ENCODE data around the gene PPEF1.
"Not testable (repeated sequence)": the region's sequence is repeated elsewhere in the genome, so short reads cannot be mapped to it uniquely, and the experiment has no call there.

The PPEF1 gene

DNA sequence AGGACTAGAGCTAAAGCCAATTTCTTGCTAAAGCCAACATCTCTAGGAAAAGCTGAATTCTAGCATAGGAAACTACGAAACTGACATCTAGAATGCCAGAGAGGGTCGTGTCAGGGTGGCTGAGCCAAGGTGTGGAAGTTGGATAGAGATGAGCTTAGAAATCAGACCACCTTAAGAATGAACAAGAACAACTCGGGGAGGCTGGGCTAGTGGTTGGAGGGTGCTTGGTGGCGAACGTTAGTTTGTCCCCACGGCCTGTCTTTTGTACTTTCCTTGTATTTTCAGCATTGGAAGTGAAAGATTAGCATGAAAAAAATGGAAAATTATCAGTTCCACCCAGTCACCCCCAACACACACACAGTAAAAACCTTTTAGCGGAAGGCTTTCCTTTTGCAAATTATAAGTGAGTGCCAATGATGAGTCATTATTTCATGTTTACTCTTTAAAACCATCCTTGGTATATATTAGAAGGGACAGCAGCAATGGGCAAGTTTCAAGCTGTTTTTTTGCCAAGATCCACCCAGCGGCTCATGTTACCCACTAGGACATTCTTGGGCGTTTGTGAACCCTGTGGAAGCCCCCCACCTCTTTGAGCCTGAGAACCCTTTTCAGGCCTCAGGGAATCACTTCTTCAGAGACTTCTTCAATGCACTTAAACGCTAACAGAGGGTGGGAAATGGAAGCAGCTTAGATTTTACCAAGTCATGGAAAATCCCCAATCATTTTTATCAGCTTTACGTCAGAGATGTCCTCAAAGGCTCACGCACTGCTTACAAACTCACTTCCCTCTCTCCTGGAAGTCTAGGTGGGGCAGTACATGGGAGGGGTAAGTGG is 4.9 kb upstream of the PPEF1 start:
- DNase-seq, result no peak

DNA sequence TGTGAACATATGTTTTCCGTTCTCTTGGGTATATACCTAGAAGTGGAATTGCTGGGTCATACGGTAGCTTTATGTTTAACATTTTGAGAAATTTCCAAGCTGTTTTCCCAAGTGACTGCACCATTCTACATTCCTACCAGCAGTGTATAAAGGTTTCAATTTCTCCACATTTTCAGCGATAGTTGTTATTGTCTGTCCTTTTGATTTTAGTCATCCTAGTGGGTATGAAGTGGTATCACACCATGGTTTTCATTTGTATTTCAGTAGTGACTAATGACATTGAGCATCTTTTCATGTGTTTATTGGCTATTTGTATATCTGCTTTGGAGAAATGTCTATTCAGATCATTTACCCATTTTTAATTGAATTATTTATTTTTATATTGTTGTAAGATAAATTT is 2.4 kb downstream of the PPEF1 start:
- DNase-seq, result no peak

DNA sequence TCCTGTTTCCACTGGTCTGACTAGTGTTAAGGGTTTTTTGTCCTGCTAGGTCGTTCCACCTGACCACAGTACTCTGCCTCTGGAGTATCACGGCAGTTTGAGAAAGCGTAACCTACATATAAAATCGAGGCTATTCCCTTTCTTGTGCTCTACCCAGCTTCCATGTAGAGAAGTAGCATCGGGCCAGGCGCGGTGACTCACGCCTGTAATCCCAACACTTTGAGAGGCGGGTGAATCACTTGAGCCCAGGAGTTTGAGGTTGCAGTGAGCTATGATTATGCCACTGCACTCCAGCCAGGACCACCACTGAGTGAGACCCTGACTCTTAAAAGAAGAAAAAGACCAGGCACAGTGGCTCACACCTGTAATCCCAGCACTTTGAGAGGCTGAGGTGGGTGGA is 7.5 kb downstream of the PPEF1 start:
- DNase-seq, result no peak

DNA sequence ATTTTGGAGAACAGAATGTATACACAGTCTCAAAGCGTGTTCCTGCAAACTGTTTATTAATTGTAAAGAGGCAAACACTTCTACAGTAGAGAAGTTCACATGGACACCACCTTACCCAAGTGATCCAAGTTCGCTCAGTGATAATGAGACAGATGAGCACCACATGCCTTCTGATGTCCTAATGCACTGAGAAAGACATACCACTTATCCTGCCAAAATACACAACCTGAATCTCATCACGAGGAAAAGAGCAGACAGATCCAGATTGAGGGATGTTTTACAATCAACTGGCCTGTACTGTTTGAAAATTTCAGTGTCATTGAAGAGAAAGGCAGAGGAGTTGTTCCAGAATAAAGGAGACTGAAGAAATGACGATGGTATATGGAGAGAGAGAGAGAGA is 12.4 kb downstream of the PPEF1 start:
- no peak for DNase-seq

DNA sequence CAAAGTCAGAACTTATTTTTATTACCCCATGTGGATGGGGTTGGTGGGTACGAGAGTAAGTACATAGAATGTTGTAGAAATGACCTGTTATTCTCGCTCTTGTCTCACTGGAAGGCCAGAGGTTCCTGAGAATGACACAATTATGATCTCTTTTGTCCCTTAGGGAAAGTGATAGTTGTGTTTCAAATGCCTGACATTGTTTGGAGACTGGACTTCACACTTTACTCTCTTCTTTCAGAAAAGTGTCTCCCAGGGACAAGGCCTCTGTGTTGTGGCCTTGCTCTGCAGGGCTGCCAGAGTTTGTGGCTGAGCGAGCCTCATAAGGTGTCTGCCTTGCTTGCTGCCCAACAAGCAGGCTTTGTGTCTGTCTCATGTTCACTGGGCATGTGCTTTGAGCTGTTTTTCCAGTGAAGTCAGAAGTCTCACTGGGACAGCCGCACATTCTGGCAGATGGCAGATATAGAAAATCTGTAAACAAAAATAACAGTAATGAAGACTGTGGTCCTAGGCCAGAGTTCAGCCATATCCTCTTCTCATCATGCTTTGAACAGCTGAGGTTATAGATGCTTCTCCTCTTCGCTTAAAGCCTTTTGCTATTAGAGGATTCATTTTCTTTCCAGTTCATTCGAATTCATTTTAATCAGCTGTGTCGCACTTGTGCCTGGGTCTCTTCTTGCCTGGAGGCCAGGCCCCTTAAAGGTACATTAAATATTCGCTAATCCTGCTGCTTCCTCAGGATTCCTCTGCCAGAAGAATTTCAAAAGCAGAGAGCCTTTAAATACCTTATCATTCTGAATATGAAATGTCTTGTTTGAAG is 14.4 kb downstream of the PPEF1 start:
- DNase-seq, result no peak

DNA sequence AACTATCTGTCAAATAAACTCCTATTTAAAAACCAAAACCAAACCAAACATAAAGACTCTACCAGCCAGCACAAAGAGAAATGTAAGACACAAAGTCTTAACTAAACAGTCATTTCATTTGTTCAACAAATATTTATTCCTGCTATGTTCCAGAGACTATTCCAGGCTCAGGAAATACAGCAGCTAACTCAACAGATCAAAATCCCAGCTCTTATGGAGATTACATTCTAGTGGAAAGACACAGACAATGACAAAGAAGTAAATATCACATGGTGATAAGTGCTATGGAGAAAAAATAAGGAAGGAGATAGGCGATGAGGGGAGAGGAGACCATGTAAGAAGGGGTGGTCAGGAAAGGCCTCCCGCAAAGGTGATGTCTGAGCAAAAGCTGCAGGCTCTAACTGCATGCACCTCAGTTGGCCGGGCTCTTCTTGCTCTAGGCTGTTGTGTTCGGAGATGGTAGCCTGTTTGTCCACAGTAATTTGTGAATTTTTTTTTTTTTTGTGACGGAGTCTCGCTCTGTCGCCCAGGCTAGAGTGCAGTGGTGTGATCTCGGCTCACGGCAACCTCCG is 15.1 kb downstream of the PPEF1 start:
- no peak for DNase-seq

DNA sequence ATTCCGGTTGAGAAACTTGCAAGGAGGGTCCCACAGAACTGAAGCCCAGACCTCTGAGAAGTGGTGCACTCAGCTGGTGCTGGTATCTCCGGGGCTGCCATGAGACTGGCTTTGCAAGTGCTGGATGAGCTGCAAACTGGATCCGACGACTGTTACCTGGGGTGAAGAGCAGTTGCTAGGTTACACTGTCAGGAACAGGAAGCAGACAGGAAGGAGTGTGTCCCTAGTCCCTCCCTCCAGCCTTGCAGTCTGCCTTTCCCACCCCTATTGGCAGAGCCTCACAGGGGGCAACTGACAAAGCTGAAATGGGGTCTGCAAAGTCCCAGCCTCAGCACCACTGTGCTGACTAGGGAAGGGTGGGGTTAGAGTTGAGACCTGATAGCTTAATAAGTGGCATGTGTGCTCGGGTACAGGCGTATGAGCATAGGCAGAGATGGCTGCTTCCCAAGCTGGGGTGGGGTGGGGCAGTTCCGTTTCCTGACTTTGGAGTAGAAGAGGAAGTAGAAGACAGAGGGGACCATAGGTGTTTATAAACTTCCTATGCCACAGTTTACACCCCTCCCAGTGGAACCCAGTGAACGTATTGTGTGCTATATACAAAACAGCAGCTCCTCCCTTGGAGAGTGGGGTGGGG is 18.0 kb downstream of the PPEF1 start:
- no peak for DNase-seq

DNA sequence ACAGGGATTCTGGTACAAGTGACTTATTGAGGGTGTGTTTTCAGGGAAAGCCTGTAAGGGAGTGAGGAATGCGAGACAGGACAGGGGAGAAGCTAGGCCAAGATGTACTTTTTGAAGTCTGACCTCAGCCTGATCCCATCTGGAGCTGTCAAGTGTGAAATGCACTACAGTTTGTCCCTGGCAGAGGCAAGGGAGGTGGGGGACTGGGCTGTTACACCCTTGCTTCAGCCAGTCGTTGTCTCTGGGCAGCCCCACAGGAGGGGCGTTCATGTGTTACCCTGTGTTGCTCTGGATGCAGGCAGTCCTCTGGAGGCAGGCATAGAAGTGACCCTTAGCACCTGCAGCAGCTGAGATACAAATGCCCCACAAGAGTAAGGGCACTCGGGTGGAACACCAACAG is 25.8 kb downstream of the PPEF1 start:
- DNase-seq, result no peak

DNA sequence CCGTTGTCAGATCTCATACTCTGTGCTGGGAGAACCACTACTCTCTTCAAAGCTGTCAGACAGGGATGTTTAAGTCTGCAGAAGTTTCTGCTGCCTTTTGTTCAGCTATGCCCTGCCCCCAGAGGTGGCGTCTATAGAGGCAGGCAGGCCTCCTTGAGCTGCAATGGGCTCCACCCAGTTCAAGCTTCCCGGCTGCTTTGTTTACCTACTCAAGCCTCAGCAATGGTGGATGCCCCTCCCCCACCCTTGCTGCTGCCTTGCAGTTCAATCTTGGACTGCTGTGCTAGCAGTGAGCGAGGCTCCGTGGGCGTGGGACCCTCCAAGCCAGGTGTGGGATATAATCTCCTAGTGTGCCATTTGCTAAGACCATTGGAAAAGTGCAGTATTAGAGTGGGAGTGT is 32.2 kb downstream of the PPEF1 start:
- DNase-seq, result not testable (repeated sequence)

DNA sequence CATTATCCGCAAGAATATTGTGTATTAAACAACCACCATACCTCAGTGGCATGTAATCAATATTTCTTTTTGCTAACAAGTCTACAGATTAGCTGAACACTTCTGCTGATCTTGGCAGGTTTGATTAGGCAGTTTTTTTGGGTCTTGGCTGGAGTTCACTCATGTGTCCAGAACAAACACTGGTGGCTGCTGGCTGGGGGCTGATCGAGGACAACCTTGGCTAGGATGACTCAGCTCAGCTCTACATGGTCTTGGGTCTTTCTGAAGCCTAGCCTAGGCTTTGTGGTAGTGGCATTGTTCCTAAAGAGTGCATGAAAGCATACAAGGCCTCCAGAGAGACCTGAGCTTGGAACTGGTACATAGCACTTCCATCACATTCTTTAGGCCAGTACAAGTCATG is 41.1 kb downstream of the PPEF1 start:
- no peak for DNase-seq

DNA sequence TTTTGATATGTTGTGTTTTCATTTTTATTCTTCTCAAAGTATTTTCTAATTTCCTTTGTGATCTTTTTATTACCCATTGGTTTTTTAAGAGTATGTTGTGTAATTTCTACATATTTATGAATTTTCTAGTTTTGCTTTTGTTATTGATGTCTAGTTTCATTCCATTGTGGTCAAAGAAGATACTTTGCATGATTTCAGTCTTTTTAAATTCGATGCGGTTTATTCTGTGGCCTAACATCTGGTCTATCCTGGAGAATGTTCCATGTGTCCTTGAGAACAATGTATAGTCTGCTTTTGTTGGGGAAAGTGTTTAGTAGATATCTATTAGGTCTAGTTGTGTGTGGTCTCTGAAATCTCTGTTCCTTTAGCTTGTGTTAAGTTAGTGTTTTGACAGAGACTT is 46.2 kb downstream of the PPEF1 start:
- DNase-seq, result no peak

DNA sequence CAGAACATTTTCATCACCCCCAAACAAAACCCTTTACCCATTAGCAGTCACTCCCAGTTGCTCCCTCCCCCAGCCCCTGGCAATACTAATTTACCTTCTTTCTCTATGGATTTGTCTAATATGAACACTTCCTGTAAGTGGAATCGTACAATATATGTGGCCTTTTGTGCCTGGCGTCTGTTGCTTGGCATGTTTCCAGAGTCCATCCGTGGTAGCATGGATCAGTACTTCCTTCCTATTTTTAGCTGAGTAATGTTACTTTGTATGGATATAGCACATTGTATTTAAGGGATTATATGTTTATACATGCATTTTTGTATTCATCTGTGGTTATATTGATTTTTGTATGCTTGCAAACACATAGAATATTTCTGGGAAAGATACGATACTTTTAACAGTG is 48.2 kb downstream of the PPEF1 start:
- no peak for DNase-seq

DNA sequence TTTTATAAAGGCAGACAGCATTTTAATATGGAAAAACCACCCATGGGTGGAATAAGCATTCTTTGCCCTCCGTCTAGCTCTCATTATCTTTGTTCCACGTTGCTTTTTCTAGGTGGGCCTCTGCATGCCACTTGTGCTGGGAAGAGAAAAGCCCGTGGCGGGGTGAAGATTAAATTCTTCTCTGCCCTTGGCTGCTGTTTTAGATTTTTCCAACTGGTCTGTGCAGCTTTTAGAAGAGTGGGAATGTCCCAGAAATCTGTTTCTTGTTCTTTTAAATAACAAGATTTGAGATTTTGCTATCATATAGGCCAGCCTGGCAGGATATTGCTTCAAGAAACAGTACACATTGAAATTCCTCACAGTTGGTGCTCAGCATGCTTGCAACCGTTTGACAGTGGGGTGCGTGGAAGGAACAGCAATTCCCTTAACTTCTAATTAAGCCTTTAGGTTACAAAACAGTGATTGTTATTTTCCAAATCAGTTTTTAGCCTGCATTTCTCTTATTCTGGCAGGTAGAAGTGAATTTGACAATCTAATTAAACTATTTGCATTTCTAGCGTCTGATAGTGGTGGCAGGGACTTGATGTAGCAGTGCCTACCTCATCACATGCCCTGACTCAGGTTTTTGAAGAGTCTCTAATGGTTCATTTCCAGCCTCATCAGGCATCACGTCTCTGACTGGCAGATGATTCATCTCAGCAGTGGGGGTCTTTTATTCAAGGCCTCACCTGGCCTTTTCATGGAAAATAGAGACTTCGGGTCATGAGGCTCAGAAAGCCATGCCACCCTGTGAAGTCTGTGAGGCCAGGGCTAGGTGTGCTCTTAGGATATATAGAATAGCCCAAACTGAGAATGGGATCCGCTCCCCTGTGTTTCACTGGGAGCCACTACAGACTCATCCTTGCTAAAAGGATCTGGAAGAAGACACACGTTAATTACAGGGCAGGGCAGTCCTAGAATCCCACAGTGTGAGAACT is 50.8 kb downstream of the PPEF1 start:
- DNase-seq, result no peak

DNA sequence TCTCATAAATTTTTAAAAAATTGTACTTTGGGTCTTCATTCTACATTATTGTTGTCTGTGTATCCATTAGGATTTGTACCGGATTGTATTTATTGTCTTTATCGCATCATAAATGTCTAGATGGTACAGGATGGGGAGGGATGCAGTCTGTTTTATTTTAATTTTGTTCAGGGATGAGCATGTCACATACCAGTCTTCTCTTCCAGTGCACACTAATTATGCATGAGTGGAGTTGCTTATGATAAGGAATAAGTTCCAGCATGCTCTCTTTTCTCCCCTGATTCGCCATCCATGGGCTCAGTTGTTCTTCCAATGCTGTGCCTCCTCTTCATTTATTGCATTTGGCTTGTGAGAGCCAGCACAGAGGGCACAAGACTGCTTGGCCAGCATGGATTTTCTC is 54.3 kb downstream of the PPEF1 start:
- no peak for DNase-seq

DNA sequence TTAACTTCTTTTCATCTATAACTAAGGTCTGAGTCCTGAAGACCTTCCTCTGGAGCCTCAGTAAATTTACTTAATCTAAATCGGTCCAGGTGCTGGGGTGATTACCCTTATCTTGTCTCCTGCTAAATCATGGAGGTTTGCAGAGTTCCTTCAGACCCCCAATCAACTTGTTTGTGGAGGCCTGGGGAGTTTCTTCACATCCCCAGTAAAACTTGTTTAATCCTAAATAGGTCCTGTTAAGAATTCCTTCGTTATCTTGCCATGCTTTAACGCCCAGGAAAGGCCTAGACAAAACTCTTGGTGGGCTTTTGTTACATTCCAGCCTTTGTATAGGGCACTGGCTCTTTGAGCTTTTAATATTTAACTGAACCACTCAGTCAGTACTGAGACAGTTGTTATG is 55.7 kb downstream of the PPEF1 start:
- not testable (repeated sequence) for DNase-seq

DNA sequence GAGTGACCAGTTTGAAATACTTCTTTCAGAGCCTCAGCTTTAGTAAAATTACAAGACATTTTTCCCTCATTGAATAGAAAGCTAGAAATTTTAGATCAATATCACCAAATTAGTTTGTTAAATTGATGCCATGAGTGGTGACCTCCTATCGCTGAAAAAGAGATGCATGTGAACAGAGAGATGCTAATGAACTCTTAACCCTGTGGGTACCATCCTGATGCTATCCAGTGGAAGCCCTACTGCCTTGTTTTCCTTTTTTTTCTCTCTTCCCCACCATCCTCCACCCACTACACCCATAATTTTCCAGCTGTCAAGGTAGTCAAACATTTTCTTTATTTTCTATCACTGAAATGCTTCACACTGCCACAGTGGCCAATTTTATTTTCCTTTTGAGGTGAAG is 61.9 kb downstream of the PPEF1 start:
- no peak for DNase-seq

DNA sequence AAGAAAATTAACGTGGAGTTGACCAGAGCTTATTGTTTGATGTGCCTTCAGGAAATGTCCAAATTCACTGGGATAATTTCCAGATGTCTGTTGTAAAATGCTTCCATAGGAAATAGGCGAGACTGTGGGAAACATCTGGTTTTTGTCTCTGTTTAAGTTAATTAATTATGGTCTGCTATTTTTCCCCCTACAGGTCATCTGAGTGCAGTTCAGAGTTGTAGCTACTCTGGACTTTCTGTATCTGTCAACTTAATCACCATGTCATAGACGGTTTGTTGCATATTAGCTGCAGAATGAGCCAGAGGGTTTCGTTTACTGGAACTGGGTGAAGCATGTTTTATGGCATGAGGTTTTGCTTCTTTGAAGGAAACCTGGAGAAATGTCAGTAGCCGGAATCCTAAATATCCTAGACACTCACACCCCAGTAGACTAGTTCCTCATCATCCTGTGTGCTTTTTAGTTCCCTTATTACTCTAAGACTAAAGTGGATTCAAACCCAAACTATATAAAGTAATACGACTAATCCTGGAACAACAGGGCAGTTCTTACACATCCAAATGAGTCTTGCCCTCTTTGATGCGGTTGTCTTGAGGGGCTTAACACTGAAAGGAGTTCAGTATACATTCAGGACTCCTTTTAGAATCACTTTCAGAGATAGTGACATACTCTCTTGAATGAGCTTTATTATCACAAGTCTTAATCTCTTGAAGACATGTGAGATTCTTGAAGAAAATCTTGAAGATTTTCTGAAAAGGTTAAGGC is 62.5 kb downstream of the PPEF1 start:
- DNase-seq, result no peak

DNA sequence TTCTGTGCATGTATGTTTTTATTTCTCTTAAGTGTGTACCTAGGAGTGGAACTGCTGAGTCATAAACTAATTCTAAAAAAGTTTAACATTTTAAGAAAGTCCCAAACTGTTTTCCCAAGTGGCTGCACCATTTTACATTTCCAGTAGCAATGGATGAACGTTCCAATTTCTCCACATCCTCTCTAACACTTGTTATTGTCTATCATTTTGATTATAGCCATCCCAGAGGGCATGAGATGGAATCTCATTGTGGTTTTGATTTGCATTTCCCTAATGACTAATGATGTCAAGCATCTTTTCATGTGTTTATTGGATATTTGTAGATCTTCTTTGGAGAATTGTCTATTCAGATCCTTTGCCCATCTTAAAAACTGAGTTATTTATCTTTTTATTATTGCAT is 82.5 kb downstream of the PPEF1 start:
- no peak for DNase-seq

DNA sequence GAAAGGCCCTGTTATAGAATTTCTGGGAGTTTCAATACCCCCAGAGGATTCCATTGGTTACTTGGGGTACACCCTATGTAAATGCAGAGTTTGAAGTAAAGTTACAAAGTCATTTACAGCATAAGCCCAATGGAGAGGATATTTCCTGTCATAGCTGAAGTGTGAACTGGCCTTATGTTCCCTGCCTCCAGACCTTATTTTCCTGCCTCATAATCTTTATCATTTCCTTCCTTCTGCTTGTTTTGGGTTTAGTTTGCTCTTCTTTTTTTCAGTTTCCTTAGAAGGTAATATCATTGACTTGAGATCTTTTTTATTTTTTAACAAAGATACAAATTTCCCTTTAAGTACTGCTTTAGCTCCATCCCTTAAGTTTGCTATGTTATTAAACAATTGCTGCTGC is 85.4 kb downstream of the PPEF1 start:
- DNase-seq, result no peak

DNA sequence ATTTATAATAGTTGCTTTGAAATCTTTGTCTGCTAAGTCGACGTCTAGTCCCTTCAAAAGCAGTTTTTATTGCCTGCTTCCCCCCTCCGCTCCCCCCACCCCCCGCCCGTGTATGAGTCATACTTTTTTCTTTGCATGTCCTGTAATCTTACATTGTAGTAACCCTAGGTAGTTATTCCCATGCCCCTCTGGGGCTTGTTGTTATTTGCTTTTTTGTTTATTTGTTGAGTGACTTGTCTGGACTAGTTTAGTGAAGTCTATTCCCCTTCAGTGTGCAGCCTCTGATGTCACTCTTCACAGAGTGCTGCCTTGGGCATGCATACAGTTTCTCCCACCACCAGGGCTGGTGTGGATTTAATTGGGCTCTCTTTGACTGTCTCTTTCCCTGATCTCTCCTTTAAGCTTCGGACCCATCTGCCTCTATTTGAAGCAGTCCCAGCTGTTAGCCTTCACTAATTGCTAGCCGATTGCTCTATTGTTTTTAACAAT is 86.2 kb downstream of the PPEF1 start:
- DNase-seq, result no peak

DNA sequence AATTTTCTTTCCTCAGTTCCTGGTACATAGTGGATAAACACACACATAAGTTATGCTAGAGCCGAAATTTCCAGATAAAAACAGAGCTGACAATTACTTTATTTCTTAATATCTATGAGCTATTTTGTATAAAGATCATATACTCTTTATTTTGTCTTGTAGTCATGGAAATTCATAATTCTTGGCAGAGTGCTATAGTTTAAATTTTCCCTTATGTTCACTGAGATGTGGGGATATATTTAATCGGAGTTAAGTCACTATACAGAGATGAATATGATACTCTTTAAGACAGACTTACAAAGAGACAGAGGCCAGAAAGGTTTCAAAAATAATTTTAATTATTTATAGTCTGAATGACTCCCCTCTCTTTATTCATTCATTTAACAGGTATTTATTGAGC is 89.7 kb downstream of the PPEF1 start:
- DNase-seq, result no peak
